ENCODE measurements around the gene TOP3B.

DNA sequence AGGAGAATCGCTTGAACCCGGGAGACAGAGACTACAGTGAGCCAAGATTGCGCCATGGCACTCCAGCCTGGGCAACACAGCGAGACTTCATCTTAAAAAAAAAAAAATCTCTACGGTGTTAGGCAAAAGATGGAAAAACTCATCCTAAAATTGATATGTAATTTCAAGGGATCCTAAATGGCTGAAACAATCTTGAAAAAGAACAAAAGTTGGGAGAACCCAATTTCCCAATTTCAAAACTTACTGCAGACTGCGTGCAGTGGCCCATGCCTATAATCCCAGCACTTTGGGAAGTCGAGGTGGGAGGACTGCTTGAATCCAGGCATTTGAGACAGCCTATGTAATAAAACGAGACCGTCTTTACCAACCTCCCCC lies 31.7 kb upstream of the TOP3B start:
- TF ChIP-seq, protein P1, sequence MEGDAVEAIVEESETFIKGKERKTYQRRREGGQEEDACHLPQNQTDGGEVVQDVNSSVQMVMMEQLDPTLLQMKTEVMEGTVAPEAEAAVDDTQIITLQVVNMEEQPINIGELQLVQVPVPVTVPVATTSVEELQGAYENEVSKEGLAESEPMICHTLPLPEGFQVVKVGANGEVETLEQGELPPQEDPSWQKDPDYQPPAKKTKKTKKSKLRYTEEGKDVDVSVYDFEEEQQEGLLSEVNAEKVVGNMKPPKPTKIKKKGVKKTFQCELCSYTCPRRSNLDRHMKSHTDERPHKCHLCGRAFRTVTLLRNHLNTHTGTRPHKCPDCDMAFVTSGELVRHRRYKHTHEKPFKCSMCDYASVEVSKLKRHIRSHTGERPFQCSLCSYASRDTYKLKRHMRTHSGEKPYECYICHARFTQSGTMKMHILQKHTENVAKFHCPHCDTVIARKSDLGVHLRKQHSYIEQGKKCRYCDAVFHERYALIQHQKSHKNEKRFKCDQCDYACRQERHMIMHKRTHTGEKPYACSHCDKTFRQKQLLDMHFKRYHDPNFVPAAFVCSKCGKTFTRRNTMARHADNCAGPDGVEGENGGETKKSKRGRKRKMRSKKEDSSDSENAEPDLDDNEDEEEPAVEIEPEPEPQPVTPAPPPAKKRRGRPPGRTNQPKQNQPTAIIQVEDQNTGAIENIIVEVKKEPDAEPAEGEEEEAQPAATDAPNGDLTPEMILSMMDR (IDR thresholded peaks at IDR 0.05) = no peak
- no peak for TF ChIP-seq POLR2A (IDR thresholded peaks at IDR 0.05)
- no peak for TF ChIP-seq EP300 (IDR thresholded peaks at IDR 0.05)

Data from tibial nerve (tissue), 4 donors.